IMR-90 (cell line): ENCODE measurements around the gene PRKCE. TPM values are rescaled to one million over a fixed set of nuclear protein-coding genes. Genes with fewer than 3 reads are reported as not detected.

Experiments
- ATAC-seq: fragments of 200-7000 bp; cut with Tn5 transposase; 2 replicates; pipeline ENCODE4 v1.9.1; 2020; ENCODE audit warnings: low read depth, mild to moderate bottlenecking, moderate library complexity
- BruUV-seq: library from RNA; stranded (reverse); fragments of 400-500 nt; replicated peaks from 2 replicates; lab custom pipeline; 2021; lab: Mats Ljungman, UMichigan
- CTCF ChIA-PET: fragments of 300-600 bp; formaldehyde crosslinking; extraction: SDS; loops from one replicate; lab custom pipeline; 2021; ENCODE audit warnings: antibody characterized with exemption; lab: Yijun Ruan, JAX
- POLR2A ChIA-PET: fragments of 300-600 bp; sonication (Branson Sonifier 250); formaldehyde crosslinking; loops from one replicate; lab custom pipeline; 2022; ENCODE audit warnings: antibody characterized with exemption; ENCODE audit not compliant: unreplicated experiment; lab: Charles Lee
- DNase-seq: peaks from one replicate; pipeline ENCODE4 v3.0.0; 2013
- H2AFZ ChIP-seq: replicated peaks from 2 replicates; pipeline ENCODE3; 2013; ENCODE audit warnings: low read length, mild to moderate bottlenecking; ENCODE audit not compliant: poor library complexity
- H2AK5ac ChIP-seq: 2 replicates; pipeline ENCODE4 v1.6.1; 2013; ENCODE audit warnings: low read depth, low read length, inconsistent platforms
- H2AK9ac ChIP-seq: replicated peaks from 2 replicates; pipeline ENCODE3; 2013; ENCODE audit warnings: mild to moderate bottlenecking, low read depth, low read length, moderate library complexity; ENCODE audit not compliant: poor library complexity
- H2BK120ac ChIP-seq: 2 replicates; pipeline ENCODE4 v1.6.1; 2013; ENCODE audit warnings: low read depth, low read length, inconsistent platforms
- H2BK15ac ChIP-seq: 3 replicates; pipeline ENCODE4 v1.6.1; 2013; ENCODE audit warnings: low read depth, low read length, inconsistent platforms
- H2BK20ac ChIP-seq: 2 replicates; pipeline ENCODE4 v1.6.1; 2013; ENCODE audit warnings: low read depth, mild to moderate bottlenecking, inconsistent platforms, low read length, moderate library complexity
- H2BK5ac ChIP-seq: 2 replicates; pipeline ENCODE4 v1.6.1; 2013; ENCODE audit warnings: mild to moderate bottlenecking, low read depth, low read length, inconsistent platforms; ENCODE audit not compliant: poor library complexity, severe bottlenecking
- H3K14ac ChIP-seq: replicated peaks from 2 replicates; pipeline ENCODE4 v1.6.1; 2013; ENCODE audit warnings: low read depth, low read length, inconsistent platforms
- H3K18ac ChIP-seq: 2 replicates; pipeline ENCODE4 v1.6.1; 2013; ENCODE audit warnings: low read depth, low read length, control low read depth
- H3K23ac ChIP-seq: 2 replicates; pipeline ENCODE4 v1.6.1; 2013; ENCODE audit warnings: low read depth, low read length, inconsistent platforms
- H3K27ac ChIP-seq: 2 replicates; pipeline ENCODE4 v1.5.1; 2013; ENCODE audit warnings: mild to moderate bottlenecking, control low read depth, low read length; ENCODE audit not compliant: insufficient read depth
- H3K27me3 ChIP-seq: 2 replicates; pipeline ENCODE4 v1.6.1; 2013; ENCODE audit warnings: low read length; ENCODE audit not compliant: control insufficient read depth, insufficient read depth
- H3K36me3 ChIP-seq: 2 replicates; pipeline ENCODE4 v1.6.1; 2013; ENCODE audit warnings: low read length, mixed read lengths; ENCODE audit not compliant: control insufficient read depth, insufficient read depth
- H3K4ac ChIP-seq: 2 replicates; pipeline ENCODE4 v1.6.1; 2013; ENCODE audit warnings: low read depth, low read length, inconsistent platforms
- H3K4me1 ChIP-seq: 2 replicates; pipeline ENCODE4 v1.6.1; 2013; ENCODE audit warnings: low read length, mixed read lengths; ENCODE audit not compliant: control insufficient read depth, insufficient read depth
- H3K4me2 ChIP-seq: 2 replicates; pipeline ENCODE4 v1.6.1; 2013; ENCODE audit warnings: low read depth, mild to moderate bottlenecking, control low read depth, low read length, moderate library complexity
- H3K4me3 ChIP-seq: 2 replicates; pipeline ENCODE4 v1.5.1; 2013; ENCODE audit warnings: low read depth, mild to moderate bottlenecking, control low read depth, low read length, moderate library complexity; ENCODE audit not compliant: insufficient read depth
- H3K56ac ChIP-seq: 2 replicates; pipeline ENCODE4 v1.6.1; 2013; ENCODE audit warnings: low read length, inconsistent platforms; ENCODE audit not compliant: insufficient read depth; ENCODE audit errors: extremely low read depth
- H3K79me1 ChIP-seq, 2 experiments: 2 replicates each; pipeline ENCODE4 v1.6.1; 2013; ENCODE audit warnings: low read length in 2 of 2, inconsistent platforms in 1 of 2, low read depth in 1 of 2
- H3K9ac ChIP-seq: 2 replicates; pipeline ENCODE4 v1.6.1; 2013; ENCODE audit warnings: low read depth, low read length, control low read depth
- H3K9me1 ChIP-seq: 2 replicates; pipeline ENCODE4 v1.6.1; 2013; ENCODE audit warnings: low read length, inconsistent platforms; ENCODE audit not compliant: insufficient read depth
- H3K9me3 ChIP-seq: 2 replicates; pipeline ENCODE4 v1.6.1; 2013; ENCODE audit warnings: low read length; ENCODE audit not compliant: control insufficient read depth, insufficient read depth
- H4K20me1 ChIP-seq: 2 replicates; pipeline ENCODE4 v1.6.1; 2013; ENCODE audit warnings: low read length, inconsistent platforms; ENCODE audit not compliant: insufficient read depth
- H4K5ac ChIP-seq: 2 replicates; pipeline ENCODE4 v1.6.1; 2013; ENCODE audit warnings: mild to moderate bottlenecking, low read depth, low read length, control low read depth
- H4K8ac ChIP-seq, 2 experiments: 2 replicates each; pipeline ENCODE4 v1.6.1; 2013; ENCODE audit warnings: low read depth in 2 of 2, low read length in 2 of 2, control low read depth in 1 of 2, inconsistent platforms in 1 of 2
- H4K91ac ChIP-seq: 2 replicates; pipeline ENCODE4 v1.6.1; 2013; ENCODE audit warnings: low read depth, low read length, inconsistent platforms; ENCODE audit not compliant: insufficient read depth
- BHLHE40 ChIP-seq: fragments of 150-350 bp; IDR thresholded peaks from 2 replicates; pipeline ENCODE4 v1.6.1; 2016; ENCODE audit warnings: mild to moderate bottlenecking, low read depth, low read length
- CEBPB ChIP-seq: IDR thresholded peaks from 2 replicates; pipeline ENCODE4 v1.6.1; 2012; ENCODE audit warnings: low read depth, low read length, improper control_type of control experiment
- CTCF ChIP-seq: conservative IDR thresholded peaks from 2 replicates; pipeline ENCODE4 v1.5.1; 2012; ENCODE audit warnings: mild to moderate bottlenecking, low read depth, low read length, improper control_type of control experiment
- FOS ChIP-seq: fragments of 150-350 bp; IDR thresholded peaks from 2 replicates; pipeline ENCODE4 v1.6.1; 2016; ENCODE audit warnings: low read depth, low read length
- MAZ ChIP-seq: IDR thresholded peaks from 2 replicates; pipeline ENCODE4 v1.6.1; 2012; ENCODE audit warnings: low read depth, mild to moderate bottlenecking, low read length, improper control_type of control experiment, moderate library complexity, borderline replicate concordance
- RAD21 ChIP-seq: IDR thresholded peaks from 2 replicates; pipeline ENCODE4 v1.6.1; 2012; ENCODE audit warnings: low read length, improper control_type of control experiment
- RFX5 ChIP-seq: IDR thresholded peaks from 2 replicates; pipeline ENCODE4 v1.8.0; 2012; ENCODE audit warnings: low read depth, mild to moderate bottlenecking, low read length, moderate library complexity
- SMC3 ChIP-seq: fragments of 150-350 bp; IDR thresholded peaks from 2 replicates; pipeline ENCODE4 v1.6.1; 2016; ENCODE audit warnings: low read depth, mild to moderate bottlenecking, antibody characterized with exemption, low read length, moderate library complexity
- USF2 ChIP-seq: fragments of 150-350 bp; IDR thresholded peaks from 2 replicates; pipeline ENCODE4 v1.6.1; 2017; ENCODE audit warnings: mild to moderate bottlenecking, antibody characterized with exemption, low read length, low read depth
- WGBS, 2 experiments: methylation state at CpG; one replicate each; pipeline versions ENCODE4 v1.1.5 to v1.1.7; 2013; ENCODE audit warnings: missing lambda C conversion rate in 2 of 2; ENCODE audit not compliant: insufficient read length in 1 of 2; ENCODE audit errors: extremely low coverage in 2 of 2; 5-methylcytosine and 5-hydroxymethylcytosine counted together
- dilution Hi-C: fragments of 300-500 bp; cut with HindIII; formaldehyde crosslinking; loops from one replicate; pipeline ENCODE4 v1.14.3; 2018; ENCODE audit warnings: low sequenced_read_pairs; ENCODE audit not compliant: unreplicated experiment
- in situ Hi-C: fragments of 300-500 bp; cut with MboI; formaldehyde crosslinking; loops from 3 replicates; pipeline ENCODE4 v1.14.3; 2019; ENCODE audit warnings: low sequenced_read_pairs, inconsistent platforms, mixed read lengths
- intact Hi-C: fragments of 100-400 bp; cut with micrococcal nuclease; formaldehyde crosslinking; loops from 2 replicates; pipeline ENCODE4 v1.10.0; 2022
- polyA plus RNA-seq, 3 experiments: library from polyadenylated mRNA; depleted of rRNA; stranded (reverse); fragments of >200 nt; gene quantifications; 2 replicates each; pipeline ENCODE4 v1.2.3, GENCODE V29; 2012; ENCODE audit warnings: low replicate concordance in 1 of 3
- total RNA-seq: library from RNA; depleted of rRNA; stranded (reverse); fragments of >200 nt; gene quantifications from 2 replicates; pipeline ENCODE4 v1.2.3, GENCODE V29; 2012

PRKCE gene
- total and polyA plus RNA-seq, 2 of the 4 experiments (the other 2 are of a cell fraction): 8.1 to 32.4 TPM

- TF ChIP-seq CTCF: no peak
- no peak for TF ChIP-seq FOS
These were observed 1.8 kb downstream of the PRKCE start (continued) for GRCh38 chr2:45653122-45653913.

GRCh38 chr2:45654250-45654649 lies 2.8 kb downstream of the PRKCE start:
- Histone ChIP-seq H4K5ac (no peak overlapping the region), H2BK5ac (no peak overlapping the region), H3K23ac (no peak overlapping the region), H3K9ac (no peak overlapping the region), H2AFZ (no peak overlapping the region), H3K79me1 (peaks cover 31 to 63% of the 10 kb centered on the region in 2 experiments), H2BK15ac (no peak overlapping the region), H3K4me1 (peaks cover 2% of the 10 kb centered on the region), H3K9me1 (no peaks in the 10 kb centered on the region), H3K4ac (no peak overlapping the region), H4K20me1 (peaks cover 12% of the 10 kb centered on the region; the same call in 1 of the 2 replicates), H2AK9ac (no peak overlapping the region), H3K36me3 (0 out of 2 replicates have a peak, but pooled peaks cover 2% of the 10 kb centered on the region), H3K56ac (no peak overlapping the region), H4K91ac (no peak overlapping the region), H3K4me2 (no peak overlapping the region), H3K9me3 (no peaks in the 10 kb centered on the region), H3K18ac (no peak overlapping the region), H3K14ac (no peak overlapping the region), H4K8ac (no peak overlapping the region), H2BK120ac (no peak overlapping the region), H3K4me3 (no peak overlapping the region), H3K27ac (no peak overlapping the region), H2AK5ac (no peak overlapping the region), H2BK20ac (no peak overlapping the region), H3K27me3 (no peaks in the 10 kb centered on the region)
- ATAC-seq (no peak), DNase-seq (no peak)
- ChIA-PET POLR2A (no interaction called here), CTCF (interaction anchor here (0.7 kb wide), 1 partner anchor 124 kb away, joined by 3 read pairs; no protein-coding TSS in a partner anchor)
- BruUV-seq: no TSS peak
- WGBS, 2 experiments: 80% methylated on average over 1 of the region's 3 CpGs; no CpG with 5 or more reads in 1 of the 2 experiments
- in situ Hi-C loops: no loop called here
- dilution Hi-C loops: no loop called here
- intact Hi-C loops: loop anchor here (5.0 kb wide), 1 partner anchor 103 kb away; no protein-coding TSS in a partner anchor
- TF ChIP-seq SMC3 (no peak), USF2 (no peak), MAZ (no peak), CTCF (no peak), RAD21 (no peak), BHLHE40 (no peak), CEBPB (no peak), FOS (no peak), RFX5 (no peak)
